HG02642 (cell line): Measurements from ENCODE around the gene DHFR.
"Not testable (repeated sequence)": the region's sequence is repeated elsewhere in the genome, so short reads cannot be mapped to it uniquely, and the experiment has no call there.

Experiments
- ATAC-seq: cut with Tn5 transposase; IDR thresholded peaks from one replicate; pipeline ENCODE4 v1.9.1; 2021; ENCODE audit warnings: mild to moderate bottlenecking; ENCODE audit not compliant: unreplicated experiment, poor library complexity

DHFR gene

DNA sequence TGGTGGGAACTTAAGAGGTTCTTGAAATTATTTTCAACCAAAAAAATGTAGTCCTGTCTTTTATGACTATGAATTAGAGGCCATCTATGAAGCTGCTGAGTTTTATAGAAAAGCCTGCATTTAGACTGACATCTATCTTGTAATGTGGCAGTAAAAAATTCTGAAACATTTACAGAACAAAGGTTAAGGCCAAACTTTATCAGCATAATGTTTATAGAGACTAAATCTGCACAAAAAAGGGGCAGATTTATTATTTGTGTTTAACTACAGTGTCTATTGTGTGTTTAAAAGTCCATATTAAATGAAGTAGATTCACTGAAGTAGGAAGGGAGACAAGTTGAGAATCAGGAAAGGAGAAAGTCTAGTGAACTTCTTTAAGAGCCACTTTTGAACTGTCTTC lies 47.4 kb downstream of the DHFR start:
- ATAC-seq, result no peak

DNA sequence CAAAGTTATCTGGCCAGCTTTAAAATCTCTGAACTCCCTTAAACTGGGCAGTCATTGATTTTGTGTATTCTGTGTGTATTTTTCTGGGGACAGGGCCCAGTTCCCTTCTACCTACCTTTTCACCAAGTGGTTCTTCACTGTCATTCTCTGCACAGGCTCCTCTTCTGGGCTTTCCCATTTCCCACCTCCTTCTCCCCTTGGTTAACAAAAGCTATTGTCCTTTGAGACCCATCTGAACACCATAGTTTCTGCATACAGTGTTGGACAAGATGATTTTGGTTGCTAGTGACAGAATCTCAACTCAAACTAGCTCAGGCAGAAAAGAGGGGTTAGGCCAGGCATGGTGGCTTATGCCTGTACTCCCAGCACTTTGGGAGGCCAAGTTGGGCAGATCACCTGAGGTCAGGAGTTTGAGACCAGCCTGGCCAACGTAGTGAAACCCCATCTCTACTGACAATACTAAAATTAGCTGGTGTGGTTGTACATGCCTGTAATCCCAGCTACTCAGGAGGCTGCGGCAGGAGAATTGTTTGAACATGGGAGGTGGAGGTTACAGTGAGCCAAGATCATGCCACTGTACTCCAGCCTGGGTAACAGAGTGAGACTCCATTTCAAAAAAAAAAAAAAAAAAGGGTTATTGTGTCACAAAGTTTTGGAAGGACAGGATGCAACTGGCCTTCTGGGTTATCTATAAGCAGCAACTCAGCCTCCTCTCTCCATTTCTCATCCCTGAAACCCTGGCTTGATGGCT lies 53.7 kb downstream of the DHFR start:
- ATAC-seq, result no peak

GRCh38 chr5:80597500-80597899 lies 57.3 kb downstream of the DHFR start:
- no peak for ATAC-seq

GRCh38 chr5:80594810-80595209 lies 60.0 kb downstream of the DHFR start:
- no peak for ATAC-seq

DNA sequence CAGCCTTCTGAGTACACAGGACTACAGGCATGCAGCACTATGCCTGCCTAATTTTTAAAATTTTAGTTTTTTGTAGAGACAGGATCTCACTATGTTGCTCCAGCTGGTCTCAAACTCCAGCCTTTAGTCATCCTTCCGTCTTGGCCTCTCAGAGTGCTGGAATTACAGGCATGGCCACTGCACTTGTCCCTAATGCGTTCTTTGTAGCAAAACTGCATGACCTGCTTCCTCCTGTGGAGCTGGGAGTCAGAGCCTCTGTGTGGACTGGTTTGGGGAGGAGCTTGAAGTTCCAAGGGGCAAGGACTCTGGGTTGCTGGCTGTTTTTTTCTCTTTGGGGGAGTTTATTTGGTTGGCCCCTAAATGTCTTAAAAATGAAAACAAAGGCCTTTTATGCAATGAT lies 62.0 kb downstream of the DHFR start:
- no peak for ATAC-seq

DNA sequence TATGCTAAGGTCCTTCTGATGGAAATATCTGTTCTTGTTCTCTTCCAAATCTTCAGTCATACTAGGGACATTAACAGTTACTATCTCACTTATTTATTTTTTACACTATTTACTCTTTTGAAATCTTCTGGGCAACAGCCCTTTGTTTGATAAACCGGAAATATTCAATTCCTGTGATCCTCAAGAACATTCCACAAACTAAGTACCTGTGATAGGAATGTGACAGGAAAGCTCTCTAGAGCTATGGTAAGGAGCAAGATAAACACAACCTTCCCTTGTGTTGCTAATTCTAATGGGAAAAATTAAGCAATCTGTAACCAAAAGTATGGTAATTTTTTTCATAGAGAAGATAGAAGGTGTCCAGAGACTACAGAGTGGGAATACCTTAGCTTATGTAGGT lies 62.7 kb downstream of the DHFR start:
- ATAC-seq, result no peak

GRCh38 chr5:80591352-80591751 lies 63.4 kb downstream of the DHFR start:
- ATAC-seq, result no peak

- ATAC-seq, result no peak
Observed at GRCh38 chr5:80590766-80591165, 64.0 kb downstream of the DHFR start.

- ATAC-seq, result no peak
Observed at GRCh38 chr5:80588858-80589540, 65.8 kb downstream of the DHFR start.

DNA sequence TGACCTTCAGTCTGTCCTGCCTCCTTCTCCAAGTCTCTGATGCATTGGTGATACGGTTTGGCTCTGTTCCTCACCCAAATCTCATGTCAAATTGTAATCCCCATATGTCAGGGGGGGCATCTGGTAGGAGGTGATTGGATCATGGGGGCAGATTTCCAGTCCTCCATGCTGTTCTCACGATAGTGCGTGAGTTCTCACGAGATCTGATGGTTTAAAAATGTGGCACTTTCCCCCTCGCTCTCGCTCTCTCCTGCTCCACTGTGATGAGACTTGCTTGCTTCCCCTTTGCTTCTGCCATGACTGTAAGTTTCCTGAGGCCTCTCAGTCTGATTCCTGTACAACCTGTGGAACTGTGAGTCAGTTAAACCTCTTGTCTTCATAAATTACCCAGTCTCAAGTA lies 70.0 kb downstream of the DHFR start:
- ATAC-seq, result no peak

DNA sequence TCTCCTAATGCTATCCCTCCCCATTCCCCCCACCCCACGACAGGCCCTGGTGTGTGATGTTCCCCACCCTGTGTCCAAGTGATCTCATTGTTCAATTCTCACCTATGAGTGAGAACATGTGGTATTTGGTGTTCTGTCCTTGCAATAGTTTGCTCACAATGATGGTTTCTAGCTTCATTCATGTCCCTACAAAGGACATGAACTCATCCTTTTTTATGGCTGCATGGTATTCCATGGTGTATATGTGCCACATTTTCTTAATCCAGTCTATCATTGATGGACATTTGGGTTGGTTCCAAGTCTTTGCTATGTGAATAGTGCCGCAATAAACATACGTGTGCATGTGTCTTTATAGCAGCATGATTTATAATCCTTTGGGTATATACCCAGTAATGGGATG lies 74.5 kb downstream of the DHFR start:
- not testable (repeated sequence) for ATAC-seq

- ATAC-seq, result no peak
Observed at GRCh38 chr5:80579050-80579449, 75.7 kb downstream of the DHFR start.

GRCh38 chr5:80577707-80578106 lies 77.1 kb downstream of the DHFR start:
- no peak for ATAC-seq

DNA sequence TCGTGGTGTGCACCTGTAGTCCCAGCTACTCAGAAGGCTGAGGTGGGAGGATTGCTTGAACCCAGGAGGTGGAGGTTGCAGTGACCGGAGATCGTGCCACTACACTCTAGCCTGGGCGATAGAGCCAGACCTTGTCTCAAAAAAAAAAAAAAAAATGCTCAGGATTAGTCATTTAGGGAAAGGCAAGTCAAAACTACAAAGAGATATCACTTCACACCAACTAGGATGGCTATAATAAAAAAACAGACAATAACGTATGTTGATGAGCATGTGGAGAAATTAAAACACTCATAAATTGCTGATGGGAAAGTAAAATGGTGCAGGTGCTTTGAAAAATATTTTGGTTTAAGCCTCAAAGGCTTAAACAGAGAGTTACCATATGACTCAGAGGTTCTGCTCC lies 78.4 kb downstream of the DHFR start:
- no peak for ATAC-seq
